H1 (cell line): Measurements from ENCODE around the gene PRPF18. TPM values are rescaled to one million over a fixed set of nuclear protein-coding genes. Genes with fewer than 3 reads are reported as not detected.

ENCODE experiments used
- CTCF ChIA-PET: fragments of 300-600 bp; sonication (Branson Sonifier 250); formaldehyde crosslinking; loops from one replicate; lab custom pipeline; 2021; ENCODE audit not compliant: partially characterized antibody; lab: Charles Lee
- POLR2A ChIA-PET: fragments of 300-600 bp; sonication (Branson Sonifier 250); formaldehyde crosslinking; loops from one replicate; lab custom pipeline; 2021; ENCODE audit warnings: inconsistent platforms; ENCODE audit not compliant: partially characterized antibody; lab: Charles Lee
- DNase-seq, 2 experiments: peaks; one replicate each; pipeline versions ENCODE4 v3.0.0 to v3.0.0-alpha.2; 2010 to 2022; ENCODE audit warnings: low spot score in 2 of 2, low read depth in 1 of 2, mixed read lengths in 1 of 2
- FAIRE-seq: peaks from 2 replicates; lab custom pipeline; 2011; peaks lifted over from hg19 to GRCh38; lab: Jason Lieb, UNC
- H2AFZ ChIP-seq: 2 replicates; pipeline ENCODE4 v1.8.1; 2012; ENCODE audit warnings: low read length, inconsistent platforms
- H2AK5ac ChIP-seq: 2 replicates; pipeline ENCODE4 v1.6.1; 2013; ENCODE audit warnings: low read depth, low read length
- H2BK120ac ChIP-seq: replicated peaks from 2 replicates; pipeline ENCODE3; 2013; ENCODE audit warnings: low read depth, low read length, inconsistent platforms
- H2BK12ac ChIP-seq: 2 replicates; pipeline ENCODE4 v1.6.1; 2013; ENCODE audit warnings: low read depth, low read length
- H2BK15ac ChIP-seq: 2 replicates; pipeline ENCODE4 v1.6.1; 2013; ENCODE audit warnings: low read length
- H2BK20ac ChIP-seq: 2 replicates; pipeline ENCODE4 v1.6.1; 2013; ENCODE audit warnings: low read length
- H2BK5ac ChIP-seq: 2 replicates; pipeline ENCODE4 v1.6.1; 2013; ENCODE audit warnings: low read depth, low read length
- H3K14ac ChIP-seq: 2 replicates; pipeline ENCODE4 v1.6.1; 2013; ENCODE audit warnings: inconsistent platforms; ENCODE audit not compliant: insufficient read length
- H3K18ac ChIP-seq: 2 replicates; pipeline ENCODE4 v1.6.1; 2013; ENCODE audit warnings: low read length; ENCODE audit errors: extremely low read depth
- H3K23ac ChIP-seq: 2 replicates; pipeline ENCODE4 v1.6.1; 2013; ENCODE audit warnings: inconsistent platforms; ENCODE audit not compliant: insufficient read length
- H3K23me2 ChIP-seq: 2 replicates; pipeline ENCODE4 v1.6.1; 2013; ENCODE audit warnings: low read depth, low read length
- H3K27ac ChIP-seq: 2 replicates; pipeline ENCODE4 v1.6.1; 2011; ENCODE audit warnings: low read depth, low read length, inconsistent platforms
- H3K27me3 ChIP-seq, 4 experiments: replicated peaks in 1 of 4; 1 replicate in 1 of 4; 2 replicates in 3 of 4; pipeline versions ENCODE4 v1.6.1 to v1.8.1; 2011 to 2013; ENCODE audit warnings: low read length in 3 of 4, mild to moderate bottlenecking in 3 of 4, inconsistent platforms in 2 of 4, mixed read lengths in 2 of 4, moderate library complexity in 1 of 4; ENCODE audit not compliant: control insufficient read depth in 3 of 4, insufficient read depth in 3 of 4; ENCODE audit errors: extremely low read depth in 1 of 4
- H3K36me3 ChIP-seq, 4 experiments: 2 replicates each; pipeline versions ENCODE4 v1.6.1 to v1.8.1; 2011 to 2013; ENCODE audit warnings: mild to moderate bottlenecking in 4 of 4, low read length in 3 of 4, moderate library complexity in 2 of 4, control low read depth in 1 of 4, inconsistent platforms in 1 of 4; ENCODE audit not compliant: insufficient read depth in 4 of 4, control insufficient read depth in 2 of 4
- H3K4ac ChIP-seq: replicated peaks from 2 replicates; pipeline ENCODE3; 2013; ENCODE audit warnings: low read length, low read depth, mixed read lengths, inconsistent platforms; ENCODE audit not compliant: insufficient read length
- H3K4me1 ChIP-seq, 4 experiments: replicated peaks in 1 of 4; 1 replicate in 1 of 4; 2 replicates in 3 of 4; pipeline versions ENCODE4 v1.6.1 to v1.8.1; 2011 to 2013; ENCODE audit warnings: low read length in 3 of 4, inconsistent platforms in 2 of 4, mixed read lengths in 1 of 4; ENCODE audit not compliant: insufficient read depth in 4 of 4, control insufficient read depth in 3 of 4
- H3K4me2 ChIP-seq, 2 experiments: 2 replicates each; pipeline versions ENCODE4 v1.6.1 to v1.8.1; 2011 to 2013; ENCODE audit warnings: low read depth in 2 of 2, low read length in 2 of 2, control low read depth in 1 of 2, inconsistent platforms in 1 of 2, mild to moderate bottlenecking in 1 of 2; ENCODE audit not compliant: insufficient read depth in 1 of 2
- H3K4me3 ChIP-seq, 4 experiments: fragments of 200-600, 300-600 bp in 1 of 4; sonication (generic), shearing (Covaris generic), sonication (Bioruptor Twin) in 1 of 4; 2 replicates each; pipeline versions ENCODE4 v1.5.1 to v1.8.1; 2011 to 2016; ENCODE audit warnings: low read length in 4 of 4, low read depth in 3 of 4, control low read depth in 2 of 4, inconsistent platforms in 2 of 4, mild to moderate bottlenecking in 2 of 4, mixed read lengths in 1 of 4, moderate library complexity in 1 of 4; ENCODE audit not compliant: insufficient read depth in 2 of 4; ENCODE audit errors: extremely low read depth in 1 of 4
- H3K56ac ChIP-seq: replicated peaks from 2 replicates; pipeline ENCODE3; 2013; ENCODE audit warnings: low read depth, mild to moderate bottlenecking, mixed read lengths, low read length, inconsistent platforms; ENCODE audit not compliant: insufficient read length
- H3K79me1 ChIP-seq: 2 replicates; pipeline ENCODE4 v1.6.1; 2013; ENCODE audit warnings: low read depth, low read length, control low read depth
- H3K79me2 ChIP-seq, 2 experiments: 2 replicates each; pipeline versions ENCODE4 v1.6.1 to v1.8.1; 2012 to 2013; ENCODE audit warnings: low read length in 2 of 2, mild to moderate bottlenecking in 2 of 2, inconsistent platforms in 1 of 2; ENCODE audit not compliant: insufficient read depth in 2 of 2, control insufficient read depth in 1 of 2
- H3K9ac ChIP-seq, 4 experiments: replicated peaks in 1 of 4; 1 replicate in 1 of 4; 2 replicates in 3 of 4; pipeline versions ENCODE4 v1.6.1 to v1.8.1; 2011 to 2013; ENCODE audit warnings: low read depth in 3 of 4, low read length in 3 of 4, control low read depth in 2 of 4, mild to moderate bottlenecking in 2 of 4, moderate library complexity in 2 of 4, inconsistent platforms in 1 of 4; ENCODE audit errors: extremely low read depth in 1 of 4
- H3K9me3 ChIP-seq, 2 experiments: 2 replicates each; pipeline versions ENCODE4 v1.6.1 to v1.8.1; 2012 to 2013; ENCODE audit warnings: mild to moderate bottlenecking in 2 of 2, moderate library complexity in 2 of 2, control low read depth in 1 of 2, inconsistent platforms in 1 of 2, low read depth in 1 of 2, low read length in 1 of 2, mixed read lengths in 1 of 2; ENCODE audit not compliant: insufficient read depth in 2 of 2
- H4K20me1 ChIP-seq, 2 experiments: replicated peaks in 1 of 2; 2 replicates each; pipeline versions ENCODE3 to v1.8.1; 2011 to 2013; ENCODE audit warnings: inconsistent platforms in 2 of 2, low read length in 2 of 2, mild to moderate bottlenecking in 1 of 2; ENCODE audit not compliant: insufficient read depth in 2 of 2, control insufficient read depth in 1 of 2
- H4K5ac ChIP-seq: 2 replicates; pipeline ENCODE4 v1.6.1; 2013; ENCODE audit warnings: low read length, low read depth, mixed read lengths, inconsistent platforms; ENCODE audit not compliant: insufficient read length
- H4K8ac ChIP-seq: 2 replicates; pipeline ENCODE4 v1.8.0; 2013; ENCODE audit warnings: mild to moderate bottlenecking, moderate library complexity, low read length, inconsistent platforms; ENCODE audit not compliant: insufficient read depth; ENCODE audit errors: extremely low read depth
- H4K91ac ChIP-seq: replicated peaks from 2 replicates; pipeline ENCODE3; 2013; ENCODE audit warnings: low read length, mixed read lengths, inconsistent platforms; ENCODE audit not compliant: insufficient read length
- BRCA1 ChIP-seq: IDR thresholded peaks from 2 replicates; pipeline ENCODE4 v1.6.1; 2012; ENCODE audit warnings: low read depth, low read length, improper control_type of control experiment
- CBX5 ChIP-seq: fragments of 300-800, 300-1000 bp; sonication (generic); IDR thresholded peaks from 2 replicates; pipeline ENCODE4 v1.7.1; 2016; ENCODE audit warnings: antibody characterized with exemption, low read length, low read depth
- EGR1 ChIP-seq: IDR thresholded peaks from 2 replicates; pipeline ENCODE4 v1.6.1; 2011; ENCODE audit warnings: low read depth, low read length, borderline replicate concordance
- GABPA ChIP-seq: IDR thresholded peaks from 2 replicates; pipeline ENCODE4 v1.6.1; 2011; ENCODE audit warnings: mild to moderate bottlenecking, low read length, moderate library complexity, borderline replicate concordance; ENCODE audit not compliant: insufficient read depth
- MAX ChIP-seq: IDR thresholded peaks from 2 replicates; pipeline ENCODE4 v1.6.1; 2012; ENCODE audit warnings: inconsistent platforms
- POLR2A ChIP-seq, 2 experiments: IDR thresholded peaks; 1 replicate in 1 of 2; 2 replicates in 1 of 2; pipeline ENCODE4 v1.6.1; 2011; ENCODE audit warnings: low read depth in 2 of 2, low read length in 2 of 2, mild to moderate bottlenecking in 2 of 2; ENCODE audit errors: control extremely low read depth in 1 of 2
- RXRA ChIP-seq: IDR thresholded peaks from 2 replicates; pipeline ENCODE4 v1.6.1; 2011; ENCODE audit warnings: low read depth, mild to moderate bottlenecking, low read length, moderate library complexity; ENCODE audit not compliant: insufficient read depth
- SAP30 ChIP-seq: fragments of 300-600 bp; sonication (generic); IDR thresholded peaks from 2 replicates; pipeline ENCODE4 v1.7.1; 2012; ENCODE audit warnings: low read length, moderate library complexity, mild to moderate bottlenecking, inconsistent platforms; ENCODE audit not compliant: insufficient read depth, insufficient replicate concordance
- SP4 ChIP-seq: IDR thresholded peaks from 2 replicates; pipeline ENCODE4 v1.6.1; 2012; ENCODE audit warnings: low read length, inconsistent platforms
- WGBS, 2 experiments: shearing (Covaris generic) in 1 of 2; methylation state at CpG; one replicate each; pipeline versions ENCODE4 v1.1.6 to v1.1.7; 2013 to 2015; ENCODE audit warnings: low lambda C conversion rate in 2 of 2, mixed read lengths in 2 of 2, inconsistent platforms in 1 of 2, low coverage in 1 of 2, missing lambda C conversion rate in 1 of 2; ENCODE audit not compliant: insufficient replicate concordance in 2 of 2, insufficient coverage in 1 of 2, insufficient read length in 1 of 2; ENCODE audit errors: extremely low coverage in 1 of 2, missing lambda C conversion rate in 1 of 2; 5-methylcytosine and 5-hydroxymethylcytosine counted together
- polyA plus RNA-seq, 7 experiments: library from polyadenylated mRNA; depleted of rRNA in 3 of 7; stranded (reverse) in 5 of 7; unstranded in 2 of 7; fragments of >200 nt in 5 of 7; fragments of 200-250 nt in 2 of 7; gene quantifications; 1 replicate in 5 of 7; 2 replicates in 1 of 7; 4 replicates in 1 of 7; pipeline versions ENCODE4 v1.2.1 to v1.2.3, GENCODE V29; 2011 to 2013; ENCODE audit warnings: missing spikeins in 2 of 7, mixed read lengths in 2 of 7
- total RNA-seq: library from RNA; stranded (reverse); fragmentation: NEBNext Ultra II Directional; extraction: Animal tissue kit (Norgen Biotek cat#: 25700); gene quantifications from 2 replicates; pipeline ENCODE4 v1.2.1, GENCODE V29; 2021

Gene PRPF18
- total and polyA plus RNA-seq, 2 of the 8 experiments (the other 6 are each of a cell fraction or from before 2014, with no cell fraction given), result 3.8 to 12.6 TPM

DNA sequence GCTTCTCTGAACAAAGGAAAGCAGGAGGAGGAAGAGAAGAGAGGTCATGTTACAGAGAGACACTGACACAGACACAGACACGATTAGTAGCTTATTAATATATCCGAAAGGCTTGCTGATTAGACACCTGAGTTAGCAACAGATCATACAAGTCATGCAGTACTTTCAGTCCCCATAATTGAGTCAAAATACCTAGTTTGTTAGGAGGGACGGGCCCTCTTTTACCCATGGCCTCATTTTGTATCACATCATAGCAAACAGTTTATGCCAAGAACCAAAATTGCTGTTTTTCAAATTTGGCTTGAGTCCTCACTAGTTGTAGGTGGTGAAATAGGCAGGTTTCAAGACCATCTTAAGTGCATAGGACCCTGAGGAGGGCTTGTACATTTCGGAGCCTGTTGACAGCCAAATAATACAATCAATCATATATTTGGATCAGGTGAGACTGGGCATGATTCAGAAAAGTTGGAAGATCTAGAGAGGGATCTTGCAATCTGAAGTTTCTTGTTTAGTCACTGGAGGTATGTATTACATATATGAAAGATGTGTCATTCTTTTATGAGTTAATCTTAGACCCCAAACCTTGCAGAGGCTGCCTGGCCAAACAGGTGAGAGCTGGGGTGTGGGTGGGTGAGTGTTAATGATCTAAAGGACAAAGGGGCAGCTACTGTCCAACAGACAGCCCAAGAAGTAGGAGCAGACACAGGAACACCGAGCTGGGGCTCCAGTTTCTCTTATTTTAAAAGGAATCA, 65.4 kb downstream of the PRPF18 start:
- CTCF ChIA-PET, result interaction anchor here (0.9 to 4.9 kb wide), 4 partner anchors 10 to 37 kb away, joined by 3 to 29 read pairs (median 3); no protein-coding TSS in a partner anchor
- no peaks in the 10 kb centered on the region for H3K79me2 ChIP-seq
- H3K9ac ChIP-seq, result no peak overlapping the region
- no peak for DNase-seq
- no peak overlapping the region for H2BK12ac ChIP-seq
- no peaks in the 10 kb centered on the region; a peak in 1 of 7 replicates for H3K27me3 ChIP-seq
- H3K27ac ChIP-seq, result no peak overlapping the region
- H4K5ac ChIP-seq, result no peak overlapping the region
- H3K56ac ChIP-seq, result no peak overlapping the region
- POLR2A ChIA-PET, result interaction anchor here (1.5 kb wide), 1 partner anchor 11 kb away, joined by 4 read pairs; no protein-coding TSS in a partner anchor
- H2BK20ac ChIP-seq, result no peak overlapping the region
- no peak overlapping the region for H4K91ac ChIP-seq
- no peak overlapping the region for H3K14ac ChIP-seq
- H3K4me2 ChIP-seq, result no peak overlapping the region
- no peaks in the 10 kb centered on the region for H3K23me2 ChIP-seq
- H3K4me1 ChIP-seq, result no peaks in the 10 kb centered on the region
- H3K4me3 ChIP-seq, result no peak overlapping the region
- no peak overlapping the region for H2BK15ac ChIP-seq
- no peak overlapping the region for H2AK5ac ChIP-seq
- no peak for TF ChIP-seq CBX5
- no peak for TF ChIP-seq EGR1
- TF ChIP-seq SP4, result no peak
- no peak for TF ChIP-seq BRCA1
- no peak for TF ChIP-seq POLR2A (IDR thresholded peaks at IDR 0.05; ENCODE audit: control extremely low read depth in 1 of 2, low read depth in 2 of 2, low read length in 2 of 2)
- no peak for TF ChIP-seq RXRA
- no peak for TF ChIP-seq MAX
- TF ChIP-seq SAP30, result no peak
- TF ChIP-seq GABPA, result no peak
- TF ChIP-seq, all 59 proteins: peak for 0
- H4K8ac ChIP-seq, result no peak overlapping the region
- no peak overlapping the region for H2BK120ac ChIP-seq
- peaks cover 7 to 40% (median 16%) of the 10 kb centered on the region in 4 experiments; a peak in 7 of 8 replicates for H3K36me3 ChIP-seq
- H3K9me3 ChIP-seq, result no peaks in the 10 kb centered on the region
- FAIRE-seq, result no peak
- H4K20me1 ChIP-seq, result no peaks in the 10 kb centered on the region
- H3K18ac ChIP-seq, result no peak overlapping the region
- no peaks in the 10 kb centered on the region for H3K79me1 ChIP-seq
- H3K23ac ChIP-seq, result no peak overlapping the region
- H3K4ac ChIP-seq, result no peak overlapping the region
- 94% methylated on average over 5 of the region's 5 CpGs; no CpG with 5 or more reads in 1 of the 2 experiments for WGBS, 2 experiments
- H2BK5ac ChIP-seq, result no peak overlapping the region
- no peak overlapping the region for H2AFZ ChIP-seq
